Left kidney (tissue), 1 donor: ENCODE data around the gene CTNND1. TPM values are rescaled to one million over a fixed set of nuclear protein-coding genes. Genes with fewer than 3 reads are reported as not detected.

Experiments
- polyA plus RNA-seq: library from polyadenylated mRNA; unstranded; fragments of 120-200 nt; gene quantifications from one replicate; pipeline ENCODE4 v1.2.1, GENCODE V29; 2013; ENCODE audit not compliant: insufficient read length

The CTNND1 gene
- polyA plus RNA-seq, 1 donor, result 239 TPM

Other genes with a start within 250 kb of the CTNND1 start
- 7.2 TPM for gene SLC43A1, start 246.1 kb upstream of the CTNND1 start, polyA plus RNA-seq
- gene TIMM10, start 231.0 kb upstream of the CTNND1 start, polyA plus RNA-seq, result 32.4 TPM
- gene SMTNL1, start 224.2 kb upstream of the CTNND1 start, polyA plus RNA-seq, result 0.47 TPM
- 31.2 TPM for gene UBE2L6, start 194.1 kb upstream of the CTNND1 start, polyA plus RNA-seq
- gene SERPING1, start 164.1 kb upstream of the CTNND1 start, polyA plus RNA-seq, result 137 TPM
- 5.1 TPM for gene YPEL4, start 111.9 kb upstream of the CTNND1 start, polyA plus RNA-seq
- gene CLP1, start 104.0 kb upstream of the CTNND1 start, polyA plus RNA-seq, result 15.6 TPM
- gene ZDHHC5, start 93.7 kb upstream of the CTNND1 start, polyA plus RNA-seq, result 48.5 TPM
- gene MED19, start 49.6 kb upstream of the CTNND1 start, polyA plus RNA-seq, result 18.2 TPM
- 123 TPM for gene TMX2, start 49.2 kb upstream of the CTNND1 start, polyA plus RNA-seq
- 97.0 TPM for gene SELENOH, start 20.3 kb upstream of the CTNND1 start, polyA plus RNA-seq
- 0.70 TPM for gene BTBD18, start 10.0 kb upstream of the CTNND1 start, polyA plus RNA-seq